WTC11 (cell line): Measurements from ENCODE around the gene BRCA1. TPM values are rescaled to one million over a fixed set of nuclear protein-coding genes. Genes with fewer than 3 reads are reported as not detected.
"Not testable (repeated sequence)": the region's sequence is repeated elsewhere in the genome, so short reads cannot be mapped to it uniquely, and the experiment has no call there.

ENCODE experiments used
- ATAC-seq: fragments of 200-7000 bp; cut with Tn5 transposase; 2 replicates; pipeline ENCODE4 v1.10.0; 2021; ENCODE audit warnings: mild to moderate bottlenecking, moderate library complexity
- CTCF ChIA-PET: fragments of 300-600 bp; sonication (Branson Sonifier 250); formaldehyde crosslinking; loops from one replicate; lab custom pipeline; 2021; ENCODE audit warnings: antibody characterized with exemption; lab: Charles Lee
- POLR2A ChIA-PET: fragments of 350-600 bp; sonication (Branson Sonifier 250); formaldehyde crosslinking; loops from one replicate; lab custom pipeline; 2021; ENCODE audit warnings: antibody characterized with exemption; lab: Charles Lee
- DNase-seq: peaks from one replicate; pipeline ENCODE4 v3.0.0; 2021; ENCODE audit warnings: low spot score
- H3K27ac Mint-ChIP-seq: 2 replicates; pipeline ENCODE4 v1.8.0; 2021; ENCODE audit warnings: mixed read lengths
- H3K27me3 Mint-ChIP-seq: 2 replicates; pipeline ENCODE4 v1.8.0; 2021; ENCODE audit warnings: low read depth, mild to moderate bottlenecking, moderate library complexity, mixed read lengths
- H3K36me3 Mint-ChIP-seq: 2 replicates; pipeline ENCODE4 v1.8.0; 2021; ENCODE audit warnings: mixed read lengths
- H3K4me1 Mint-ChIP-seq: 2 replicates; pipeline ENCODE4 v1.8.0; 2022; ENCODE audit warnings: mixed read lengths
- H3K4me3 Mint-ChIP-seq: 2 replicates; pipeline ENCODE4 v1.8.0; 2021; ENCODE audit warnings: mild to moderate bottlenecking, moderate library complexity, mixed read lengths
- H3K9me3 Mint-ChIP-seq: 2 replicates; pipeline ENCODE4 v1.8.0; 2021; ENCODE audit warnings: mixed read lengths
- FOXK1 ChIP-seq: sonication (generic); formaldehyde crosslinking; IDR thresholded peaks from 2 replicates; pipeline ENCODE4 v1.8.0; 2022; ENCODE audit warnings: mild to moderate bottlenecking, moderate library complexity, missing genetic modification reagents
- GABPB1 ChIP-seq: sonication (generic); formaldehyde crosslinking; IDR thresholded peaks from 2 replicates; pipeline ENCODE4 v1.8.1; 2023; ENCODE audit warnings: mild to moderate bottlenecking, missing genetic modification reagents
- JAZF1 ChIP-seq: fragments of 250-450 bp; sonication (Bioruptor Pico); IDR thresholded peaks from 2 replicates; pipeline ENCODE4 v1.9.0; 2021; ENCODE audit warnings: moderate library complexity, mild to moderate bottlenecking, inconsistent platforms
- MAX ChIP-seq: sonication (generic); formaldehyde crosslinking; IDR thresholded peaks from 2 replicates; pipeline ENCODE4 v1.8.0; 2022; ENCODE audit warnings: mild to moderate bottlenecking, missing genetic modification reagents
- MYBL2 ChIP-seq: sonication (generic); formaldehyde crosslinking; IDR thresholded peaks from 2 replicates; pipeline ENCODE4 v1.8.1; 2023; ENCODE audit warnings: mild to moderate bottlenecking, moderate library complexity, missing genetic modification reagents
- SMAD4 ChIP-seq: sonication (generic); formaldehyde crosslinking; IDR thresholded peaks from 2 replicates; pipeline ENCODE4 v1.8.0; 2022; ENCODE audit warnings: mild to moderate bottlenecking, missing genetic modification reagents
- SP1 ChIP-seq: sonication (generic); formaldehyde crosslinking; conservative IDR thresholded peaks from 2 replicates; pipeline ENCODE4 v1.8.1; 2022; ENCODE audit warnings: missing genetic modification reagents
- TEAD1 ChIP-seq: sonication (generic); formaldehyde crosslinking; IDR thresholded peaks from 2 replicates; pipeline ENCODE4 v1.8.0; 2022; ENCODE audit warnings: mild to moderate bottlenecking, missing genetic modification reagents
- ZNF121 ChIP-seq: sonication (generic); formaldehyde crosslinking; IDR thresholded peaks from 2 replicates; pipeline ENCODE4 v1.8.0; 2023; ENCODE audit warnings: missing genetic modification reagents
- ZNF263 ChIP-seq: sonication (generic); formaldehyde crosslinking; IDR thresholded peaks from 2 replicates; pipeline ENCODE4 v1.8.1; 2022; ENCODE audit warnings: low read depth, mild to moderate bottlenecking, moderate library complexity, missing genetic modification reagents
- ZNF396 ChIP-seq: fragments of 250-450 bp; sonication (Bioruptor Pico); IDR thresholded peaks from 2 replicates; pipeline ENCODE4 v1.8.0; 2021; ENCODE audit warnings: mild to moderate bottlenecking, moderate library complexity, borderline replicate concordance
- total RNA-seq: library from RNA; stranded (reverse); gene quantifications from 3 replicates; pipeline ENCODE4 v1.2.3, GENCODE V29; 2021

Gene BRCA1
- total RNA-seq, 1 experiment from 2014 or later: 37.8 TPM

GRCh38 chr17:43170140-43170765 is 45.1 kb upstream of the BRCA1 start:
- DNase-seq (peak; percentile 87), ATAC-seq (peak; percentile 80)
- Mint-ChIP-seq H3K27ac (no peak overlapping the region), H3K4me3 (no peak overlapping the region), H3K4me1 (no peaks in the 10 kb centered on the region; the same call in none of the 2 replicates), H3K36me3 (no peaks in the 10 kb centered on the region; the same call in 1 of the 2 replicates), H3K27me3 (no peaks in the 10 kb centered on the region), H3K9me3 (no peaks in the 10 kb centered on the region)
- POLR2A ChIA-PET: interaction anchor here (0.6 to 1.4 kb wide), 5 partner anchors 45 to 172 kb away, joined by 3 to 10 read pairs (median 6); partner anchors contain the start of genes BRCA1, RPL27 and VAT1
- no peak for TF ChIP-seq ZNF396
- no peak; the same call in 1 of the 2 replicates for TF ChIP-seq SP1 (CRISPR knock-in tag)
- no peak for TF ChIP-seq JAZF1 (CRISPR knock-in tag)
- TF ChIP-seq TEAD1 (CRISPR knock-in tag): 0 out of 2 replicates have a peak, but pooled peaks have one; percentile 26
- no peak for TF ChIP-seq ZNF263 (CRISPR knock-in tag)
- TF ChIP-seq SMAD4 (CRISPR knock-in tag): no peak
- no peak for TF ChIP-seq FOXK1 (CRISPR knock-in tag)
- CTCF ChIA-PET: interaction anchor here (1.0 to 1.9 kb wide), 2 partner anchors 146 to 172 kb away, joined by 3 to 5 read pairs; partner anchors contain the start of gene RPL27

DNA sequence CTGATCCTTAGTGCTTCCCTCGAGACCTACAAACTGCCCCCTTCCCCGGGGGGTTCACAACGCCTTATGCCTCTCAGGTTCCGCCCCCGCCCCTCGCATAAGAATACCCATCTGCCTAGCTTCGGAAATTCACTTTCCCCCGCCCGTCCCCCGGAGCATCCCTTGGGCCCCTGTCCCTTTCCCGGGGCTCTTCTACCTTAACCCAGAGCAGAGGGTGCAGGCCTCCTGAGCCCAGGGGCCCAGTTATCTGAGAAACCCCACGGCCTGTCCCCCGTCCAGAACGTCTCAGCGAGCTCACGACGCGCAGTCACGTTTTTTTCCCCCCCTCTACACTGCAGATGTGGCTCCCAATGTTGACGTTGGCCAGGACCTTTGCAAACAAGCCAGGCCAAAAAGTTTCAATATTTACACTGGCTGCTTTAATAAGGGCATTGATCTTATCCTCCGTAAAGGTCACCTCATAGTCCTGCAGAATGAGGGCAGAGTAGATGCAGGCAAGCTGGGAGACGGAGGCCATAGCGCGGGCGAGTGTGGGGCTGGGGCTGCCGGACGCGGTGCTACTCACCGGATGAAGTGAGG is 44.5 kb upstream of the BRCA1 start:
- peak; percentile 49; the same call in 1 of the 2 replicates for TF ChIP-seq GABPB1 (CRISPR knock-in tag)
- no peak for TF ChIP-seq ZNF121 (CRISPR knock-in tag)
- no peak for TF ChIP-seq FOXK1 (CRISPR knock-in tag)
- peak; percentile 11; the same call in 1 of the 2 replicates for TF ChIP-seq MAX (CRISPR knock-in tag)
- peak; percentile 12; the same call in 1 of the 2 replicates for TF ChIP-seq MYBL2 (CRISPR knock-in tag)
- Mint-ChIP-seq H3K27me3 (no peaks in the 10 kb centered on the region), H3K36me3 (no peaks in the 10 kb centered on the region; the same call in 1 of the 2 replicates), H3K4me3 (no peak overlapping the region), H3K4me1 (no peaks in the 10 kb centered on the region; the same call in none of the 2 replicates), H3K9me3 (no peaks in the 10 kb centered on the region), H3K27ac (no peak overlapping the region)
- ChIA-PET POLR2A (interaction anchor here (0.6 to 1.4 kb wide), 7 partner anchors 44 to 172 kb away, joined by 3 to 10 read pairs (median 4); partner anchors contain the start of genes BRCA1, RPL27 and VAT1), CTCF (interaction anchor here (0.5 to 1.9 kb wide), 5 partner anchors 43 to 187 kb away, joined by 3 to 5 read pairs (median 3); partner anchors contain the start of gene RPL27)
- peak; percentile 36 for DNase-seq
- ATAC-seq: peak; percentile 15

GRCh38 chr17:43165971-43166370 is 40.8 kb upstream of the BRCA1 start:
- DNase-seq, POLR2A ChIA-PET, H3K27me3 Mint-ChIP-seq, H3K4me1 Mint-ChIP-seq, CTCF ChIA-PET, H3K36me3 Mint-ChIP-seq, ATAC-seq, H3K4me3 Mint-ChIP-seq, H3K9me3 Mint-ChIP-seq: not testable (repeated sequence)
- peak overlapping the region; percentile 7; the same call in 1 of the 2 replicates for H3K27ac Mint-ChIP-seq

DNA sequence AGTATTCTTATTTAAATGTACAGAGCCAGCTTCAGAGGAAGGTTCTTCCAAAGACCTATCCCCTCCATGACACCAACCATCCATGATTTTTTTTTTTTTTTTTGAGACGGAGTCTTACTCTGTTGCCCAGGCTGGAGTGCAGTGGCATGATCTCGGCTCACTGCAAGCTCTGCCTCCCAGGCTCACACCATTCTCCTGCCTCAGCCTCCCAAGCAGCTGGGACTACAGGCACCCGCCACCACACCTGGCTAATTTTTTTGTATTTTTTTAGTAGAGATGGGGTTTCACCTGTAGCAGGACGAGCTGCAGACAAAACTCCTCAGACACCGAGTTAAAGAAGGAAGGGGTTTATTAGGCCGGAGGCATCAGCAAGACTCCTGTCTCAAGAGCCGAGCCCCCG is 34.8 kb upstream of the BRCA1 start:
- H3K4me1 Mint-ChIP-seq, H3K4me3 Mint-ChIP-seq: not testable (repeated sequence)
- TF ChIP-seq ZNF121 (CRISPR knock-in tag): 0 out of 2 replicates have a peak, but pooled peaks have one; percentile 66
- TF ChIP-seq, all 79 proteins: peak for 1; not testable (repeated sequence) for 78
- H3K27me3 Mint-ChIP-seq, H3K36me3 Mint-ChIP-seq, CTCF ChIA-PET, H3K27ac Mint-ChIP-seq, ATAC-seq, H3K9me3 Mint-ChIP-seq, DNase-seq: not testable (repeated sequence)
- POLR2A ChIA-PET: interaction anchor here (0.7 kb wide), 1 partner anchor 606 kb away, joined by 5 read pairs; no protein-coding TSS in a partner anchor

DNA sequence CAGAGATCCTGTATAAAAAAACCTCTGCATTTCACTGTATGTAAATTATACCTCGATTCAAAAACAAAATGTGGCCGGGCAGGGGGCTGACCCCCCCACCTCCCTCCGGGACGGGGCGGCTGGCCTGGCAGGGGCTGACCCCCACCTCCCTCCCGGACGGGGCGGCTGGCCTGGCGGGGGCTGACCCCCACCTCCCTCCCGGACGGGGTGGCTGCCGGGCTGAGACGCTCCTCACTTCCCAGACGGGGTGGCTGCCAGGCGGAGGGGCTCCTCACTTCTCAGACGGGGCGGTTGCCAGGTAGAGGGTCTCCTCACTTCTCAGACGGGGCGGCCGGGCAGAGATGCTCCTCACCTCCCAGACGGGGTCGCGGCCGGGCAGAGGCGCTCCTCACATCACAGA is 34.1 kb upstream of the BRCA1 start:
- POLR2A ChIA-PET: interaction anchor here (0.7 kb wide), 1 partner anchor 607 kb away, joined by 5 read pairs; no protein-coding TSS in a partner anchor
- CTCF ChIA-PET: not testable (repeated sequence)

More for the DNA sequence above, 34.1 kb upstream of the BRCA1 start:
- not testable (repeated sequence) for DNase-seq, H3K9me3 Mint-ChIP-seq, H3K36me3 Mint-ChIP-seq, H3K4me3 Mint-ChIP-seq, H3K27me3 Mint-ChIP-seq, ATAC-seq, H3K4me1 Mint-ChIP-seq
- H3K27ac Mint-ChIP-seq: peak overlapping the region; percentile 83
